Endothelial cell of umbilical vein (primary cell): ENCODE measurements around the gene SRD5A1. TPM values are rescaled to one million over a fixed set of nuclear protein-coding genes. Genes with fewer than 3 reads are reported as not detected.

Experiments used
- BruUV-seq: library from RNA; stranded (reverse); fragments of 400-500 nt; replicated peaks from 2 replicates; lab custom pipeline; 2021; lab: Mats Ljungman, UMichigan
- CTCF ChIA-PET: fragments of 300-600, 350-600 bp; sonication (Branson Sonifier 250); formaldehyde crosslinking; loops from one replicate; lab custom pipeline; 2021; ENCODE audit warnings: antibody characterized with exemption, inconsistent platforms; lab: Charles Lee
- POLR2A ChIA-PET: fragments of 300-600, 350-600 bp; sonication (Branson Sonifier 250); formaldehyde crosslinking; loops from one replicate; lab custom pipeline; 2021; ENCODE audit warnings: antibody characterized with exemption, inconsistent platforms; lab: Charles Lee
- DNase-seq: peaks from one replicate; pipeline ENCODE4 v3.0.0-alpha.2; 2011; ENCODE audit warnings: low read depth, low spot score
- FAIRE-seq: peaks from 2 replicates; lab custom pipeline; 2011; peaks lifted over from hg19 to GRCh38; lab: Jason Lieb, UNC
- H2AFZ ChIP-seq: 2 replicates; pipeline ENCODE4 v1.6.0; 2012; ENCODE audit warnings: low read depth, low read length, control low read depth, inconsistent platforms
- H3K27ac ChIP-seq: 2 replicates; pipeline ENCODE4 v1.5.1; 2011; ENCODE audit warnings: low read depth, mild to moderate bottlenecking, control low read depth, low read length, moderate library complexity; ENCODE audit not compliant: insufficient read depth
- H3K27me3 ChIP-seq, 2 experiments: 2 replicates each; pipeline versions ENCODE4 v1.6.0 to v1.6.1; 2011; ENCODE audit warnings: low read length in 2 of 2, mixed read lengths in 1 of 2; ENCODE audit not compliant: control insufficient read depth in 2 of 2, insufficient read depth in 2 of 2
- H3K36me3 ChIP-seq, 2 experiments: 2 replicates in 1 of 2; 3 replicates in 1 of 2; pipeline ENCODE4 v1.5.1; 2011; ENCODE audit warnings: low read length in 2 of 2, mild to moderate bottlenecking in 1 of 2, moderate library complexity in 1 of 2; ENCODE audit not compliant: control insufficient read depth in 2 of 2, insufficient read depth in 2 of 2; ENCODE audit errors: extremely low read depth in 1 of 2
- H3K4me1 ChIP-seq: 3 replicates; pipeline ENCODE4 v1.5.1; 2011; ENCODE audit warnings: mild to moderate bottlenecking, low read length; ENCODE audit not compliant: control insufficient read depth, insufficient read depth; ENCODE audit errors: extremely low read depth
- H3K4me2 ChIP-seq: 2 replicates; pipeline ENCODE4 v1.6.1; 2011; ENCODE audit warnings: low read length, control low read depth, mixed read lengths; ENCODE audit not compliant: insufficient read depth
- H3K4me3 ChIP-seq, 3 experiments: fragments of 200-600 bp in 1 of 3; sonication (generic), shearing (Covaris generic) in 1 of 3; replicated peaks in 1 of 3; 2 replicates each; pipeline ENCODE4 v1.5.1; 2011 to 2016; ENCODE audit warnings: control low read depth in 3 of 3, low read length in 3 of 3, mild to moderate bottlenecking in 2 of 3, inconsistent platforms in 1 of 3, low read depth in 1 of 3, moderate library complexity in 1 of 3; ENCODE audit not compliant: insufficient read depth in 1 of 3
- H3K79me2 ChIP-seq: 2 replicates; pipeline ENCODE4 v1.6.0; 2012; ENCODE audit warnings: low read length, inconsistent platforms; ENCODE audit not compliant: control insufficient read depth, insufficient read depth
- H3K9ac ChIP-seq: replicated peaks from 2 replicates; pipeline ENCODE3; 2011; ENCODE audit warnings: low read length, control low read depth; ENCODE audit not compliant: insufficient read depth; ENCODE audit errors: extremely low read depth
- H3K9me1 ChIP-seq: replicated peaks from 3 replicates; pipeline ENCODE4 v1.6.0; 2011; ENCODE audit warnings: mild to moderate bottlenecking, low read length; ENCODE audit not compliant: control insufficient read depth, insufficient read depth; ENCODE audit errors: extremely low read depth
- H3K9me3 ChIP-seq: replicated peaks from 2 replicates; pipeline ENCODE4 v1.5.1; 2012; ENCODE audit warnings: low read length, inconsistent platforms; ENCODE audit not compliant: control insufficient read depth, insufficient read depth
- H4K20me1 ChIP-seq: replicated peaks from 2 replicates; pipeline ENCODE3; 2011; ENCODE audit warnings: mild to moderate bottlenecking, low read length; ENCODE audit not compliant: control insufficient read depth, insufficient read depth; ENCODE audit errors: extremely low read depth
- CTCF ChIP-seq, 2 donors: IDR thresholded peaks; 1 replicate in 1 of 2; 2 replicates in 1 of 2; pipeline ENCODE4 v1.5.1; 2011; ENCODE audit warnings: low read length in 2 of 2, mild to moderate bottlenecking in 2 of 2, moderate library complexity in 2 of 2, control low read depth in 1 of 2, inconsistent platforms in 1 of 2, low read depth in 1 of 2; ENCODE audit not compliant: insufficient read depth in 1 of 2; ENCODE audit errors: extremely low read depth in 1 of 2
- EZH2 ChIP-seq: IDR thresholded peaks from 2 replicates; pipeline ENCODE4 v1.6.1; 2012; ENCODE audit warnings: borderline replicate concordance, low read depth, mild to moderate bottlenecking, moderate library complexity, low read length, inconsistent platforms; ENCODE audit not compliant: severe bottlenecking
- FOS ChIP-seq: IDR thresholded peaks from 2 replicates; pipeline ENCODE4 v1.6.1; 2011; ENCODE audit warnings: mild to moderate bottlenecking, low read length, moderate library complexity, borderline replicate concordance; ENCODE audit not compliant: insufficient read depth
- GATA2 ChIP-seq: IDR thresholded peaks from 2 replicates; pipeline ENCODE4 v1.7.0; 2011; ENCODE audit warnings: low read depth, mild to moderate bottlenecking, moderate library complexity, mixed read lengths, low read length; ENCODE audit not compliant: insufficient read length, insufficient read depth
- JUN ChIP-seq: IDR thresholded peaks from 2 replicates; pipeline ENCODE4 v1.6.1; 2011; ENCODE audit warnings: borderline replicate concordance, low read depth; ENCODE audit not compliant: insufficient read length, insufficient read depth
- MYC ChIP-seq: IDR thresholded peaks from one replicate; pipeline ENCODE4 v1.6.1; 2011; ENCODE audit warnings: mild to moderate bottlenecking, low read depth, low read length
- POLR2A ChIP-seq: IDR thresholded peaks from 2 replicates; pipeline ENCODE4 v1.6.1; 2012; ENCODE audit warnings: low read depth, mild to moderate bottlenecking, control low read depth, low read length
- POLR2AphosphoS5 ChIP-seq: IDR thresholded peaks from 2 replicates; pipeline ENCODE4 v1.6.1; 2012; ENCODE audit warnings: low read depth, mild to moderate bottlenecking, control low read depth, low read length, moderate library complexity; ENCODE audit not compliant: insufficient read depth
- dilution Hi-C: fragments of 300-500 bp; cut with MboI; formaldehyde crosslinking; loops from one replicate; pipeline ENCODE4 v1.15.0; 2019; ENCODE audit warnings: low sequenced_read_pairs; ENCODE audit not compliant: extremely low pct_ligation_motif_present
- intact Hi-C: fragments of 100-400 bp; cut with micrococcal nuclease; formaldehyde crosslinking; loops from one replicate; pipeline ENCODE4 v1.10.0; 2022
- polyA plus RNA-seq, 4 experiments: library from polyadenylated mRNA; depleted of rRNA in 3 of 4; stranded (reverse) in 3 of 4; unstranded in 1 of 4; fragments of >200 nt; gene quantifications; 2 replicates each; pipeline versions ENCODE4 v1.2.1 to v1.2.3, GENCODE V29; 2011 to 2012; ENCODE audit warnings: missing spikeins in 1 of 4
- total RNA-seq: library from RNA; stranded (reverse); gene quantifications from 2 replicates; pipeline ENCODE4 v1.2.3, GENCODE V29; 2021
- TF ChIP-seq, protein P1 (sequence below): IDR thresholded peaks from 2 replicates; pipeline ENCODE4 v1.6.1; 2011; ENCODE audit not compliant: insufficient read depth, insufficient read length

Gene SRD5A1
- total and polyA plus RNA-seq, 2 donors (not counting 3 experiments of a cell fraction or from before 2014, with no cell fraction given) = 11.6 to 14.8 TPM

DNA sequence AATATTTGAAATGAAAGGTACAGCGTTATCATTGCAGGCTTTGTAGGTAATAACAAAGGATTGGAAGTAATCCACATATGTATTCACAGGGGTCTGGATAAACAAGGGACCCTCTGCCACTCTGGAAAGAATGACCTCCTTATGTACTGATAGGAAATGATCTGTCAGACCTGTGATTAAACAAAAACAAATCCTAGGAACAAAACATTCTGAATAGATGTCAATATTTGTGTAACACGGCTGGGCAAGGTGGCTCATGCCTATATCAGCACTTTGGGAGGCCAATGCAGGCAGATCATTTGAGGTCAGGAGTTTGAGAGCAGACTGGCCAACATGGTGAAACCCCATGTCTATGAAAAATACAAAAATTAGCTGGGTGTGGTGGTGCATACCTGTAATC lies 42.7 kb upstream of the SRD5A1 start:
- H3K27me3 ChIP-seq = no peaks in the 10 kb centered on the region
- no peak overlapping the region for H2AFZ ChIP-seq
- no peak overlapping the region for H3K4me2 ChIP-seq
- H3K4me1 ChIP-seq = peaks cover 1% of the 10 kb centered on the region
- TF ChIP-seq, protein P1, sequence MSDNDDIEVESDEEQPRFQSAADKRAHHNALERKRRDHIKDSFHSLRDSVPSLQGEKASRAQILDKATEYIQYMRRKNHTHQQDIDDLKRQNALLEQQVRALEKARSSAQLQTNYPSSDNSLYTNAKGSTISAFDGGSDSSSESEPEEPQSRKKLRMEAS = no peak
- no peak for TF ChIP-seq MYC
- TF ChIP-seq JUN = no peak
- no peak for TF ChIP-seq POLR2AphosphoS5
- no peak for TF ChIP-seq FOS
- no peak for TF ChIP-seq GATA2
- no peak for TF ChIP-seq EZH2
- TF ChIP-seq POLR2A = no peak
- TF ChIP-seq CTCF (IDR thresholded peaks at IDR 0.05; ENCODE audit: extremely low read depth in 1 of 2, insufficient read depth in 1 of 2, low read depth in 1 of 2, low read length in 2 of 2) = no peak
- FAIRE-seq = peak; percentile 52
- no peaks in the 10 kb centered on the region for H3K9me3 ChIP-seq
- H3K9ac ChIP-seq = no peak overlapping the region
- POLR2A ChIA-PET = no interaction called here
- no TSS peak for BruUV-seq
- CTCF ChIA-PET = interaction anchor here (0.9 kb wide), 1 partner anchor 48 kb away, joined by 3 read pairs; no protein-coding TSS in a partner anchor
- H3K9me1 ChIP-seq = no peaks in the 10 kb centered on the region
- intact Hi-C loops = no loop called here
- H4K20me1 ChIP-seq = peaks cover 2% of the 10 kb centered on the region
- H3K79me2 ChIP-seq = no peaks in the 10 kb centered on the region
- dilution Hi-C loops = no loop called here
- no peak for DNase-seq
- peaks cover 0 to under 1% of the 10 kb centered on the region in 2 experiments for H3K36me3 ChIP-seq
- no peak overlapping the region for H3K4me3 ChIP-seq
- H3K27ac ChIP-seq = no peak overlapping the region
